Activated gamma-delta T cell (primary cell): ENCODE measurements around the gene CPEB3.
"Not testable (repeated sequence)": the region's sequence is repeated elsewhere in the genome, so short reads cannot be mapped to it uniquely, and the experiment has no call there.

Source experiments
- DNase-seq: peaks from one replicate; lab custom pipeline; 2025; lab: John Stamatoyannopoulos, UW

Gene CPEB3

DNA sequence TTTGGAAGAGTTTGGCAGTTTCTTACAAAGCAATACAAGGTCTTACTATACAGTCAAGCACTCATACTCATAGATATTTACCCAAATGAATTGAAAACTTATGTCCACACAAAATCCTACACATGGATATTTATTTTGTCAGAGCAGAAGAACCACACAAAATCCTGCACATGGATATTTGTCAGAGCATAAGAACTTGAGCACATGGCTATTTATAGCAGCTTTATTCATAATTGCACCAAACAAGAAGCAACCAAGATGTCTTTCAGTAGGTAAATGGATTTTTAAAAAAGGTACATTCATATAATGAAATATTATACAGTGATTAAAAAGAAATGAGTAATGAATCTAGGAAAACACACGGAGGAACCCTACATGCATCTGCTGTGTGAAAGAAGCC, 251.9 kb downstream of the CPEB3 start:
- DNase-seq = no peak

GRCh38 chr10:92033070-92033469, 257.8 kb downstream of the CPEB3 start:
- DNase-seq = not testable (repeated sequence)

DNA sequence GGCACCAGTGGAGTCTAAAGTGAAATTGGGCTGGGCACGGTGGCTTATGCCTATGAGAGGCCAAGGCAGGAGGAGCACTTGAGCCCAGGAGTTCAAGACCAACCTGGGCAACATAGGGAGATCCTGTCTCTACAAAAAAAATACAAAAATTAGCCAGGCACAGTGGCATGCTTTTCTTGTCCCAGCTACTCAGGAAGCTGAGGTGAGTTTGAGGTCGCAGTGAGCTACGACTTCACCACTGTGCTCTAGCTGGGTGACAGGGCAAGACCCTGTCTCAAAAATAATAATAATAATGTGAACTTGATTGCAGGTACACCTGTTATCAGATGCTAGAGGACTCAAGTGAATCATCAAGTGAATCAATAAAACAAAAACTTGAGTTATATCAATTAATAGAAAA, 259.3 kb downstream of the CPEB3 start:
- DNase-seq = no peak

GRCh38 chr10:92027141-92027540, 263.7 kb downstream of the CPEB3 start:
- no peak for DNase-seq

GRCh38 chr10:92025340-92025739, 265.5 kb downstream of the CPEB3 start:
- DNase-seq = not testable (repeated sequence)

- DNase-seq = no peak
These were observed 266.2 kb downstream of the CPEB3 start for GRCh38 chr10:92024700-92025099.

GRCh38 chr10:92014620-92015019, 276.3 kb downstream of the CPEB3 start:
- no peak for DNase-seq

DNA sequence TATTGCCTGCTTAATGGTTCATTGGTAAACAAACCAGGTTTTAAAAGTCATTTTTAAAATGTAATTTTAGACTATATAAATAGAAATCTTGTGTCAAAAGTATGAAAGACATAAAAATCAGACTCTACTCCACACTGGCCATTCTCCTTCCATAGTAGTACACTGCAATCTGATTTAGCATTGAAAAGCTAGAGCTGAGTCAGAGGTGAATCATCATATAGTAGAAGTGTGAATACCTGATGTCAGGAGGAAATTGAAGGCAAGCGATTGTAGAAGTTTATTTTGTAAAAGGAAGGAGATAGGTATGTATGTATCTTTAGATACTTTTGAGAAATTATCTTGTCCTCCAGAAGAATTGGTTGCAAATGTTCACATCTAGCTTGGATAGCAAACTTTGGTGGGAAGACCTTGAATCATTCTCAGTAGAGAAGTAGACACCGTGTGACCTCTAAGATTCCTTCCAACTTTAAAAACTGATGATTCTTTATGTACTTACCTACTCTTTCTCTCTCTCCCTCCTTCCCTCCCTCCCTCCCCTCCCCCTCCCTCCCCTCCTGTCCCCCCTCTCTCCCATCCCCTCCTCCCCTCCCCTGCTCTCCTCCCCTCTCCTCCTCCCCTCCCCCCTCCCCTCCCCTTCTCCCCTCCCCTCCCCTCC, 279.2 kb downstream of the CPEB3 start:
- no peak for DNase-seq

DNA sequence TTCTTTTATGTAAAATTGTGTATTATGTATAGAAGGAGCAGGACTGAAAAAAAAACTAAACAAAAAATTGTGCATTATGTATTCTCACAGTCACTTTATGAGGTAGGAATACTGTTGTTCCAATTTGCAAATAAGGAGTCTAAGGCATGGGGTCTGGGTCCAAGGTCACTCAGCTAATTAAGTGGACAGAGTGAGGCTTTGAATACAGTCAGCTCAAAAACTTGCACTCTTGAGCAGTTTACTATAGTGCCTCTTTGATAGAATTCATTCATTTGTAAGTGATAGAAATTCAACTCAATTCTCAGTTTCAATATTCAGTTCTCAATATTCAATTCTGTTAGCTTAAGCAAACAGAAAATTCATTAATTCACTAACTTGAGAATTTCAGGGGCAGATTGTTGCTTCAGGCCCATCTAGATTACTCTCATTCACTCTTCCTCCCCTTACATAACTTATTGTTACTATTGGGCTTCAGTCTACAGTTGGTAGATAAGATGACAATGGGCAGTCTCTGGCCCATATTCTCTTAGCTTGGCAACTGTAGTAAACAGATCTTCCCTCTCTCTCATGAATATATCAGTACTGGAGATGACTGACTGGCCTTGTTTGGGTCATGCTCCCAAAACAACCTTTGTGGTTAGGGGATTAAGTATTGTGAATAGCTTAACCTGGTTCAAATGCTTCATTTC, 280.7 kb downstream of the CPEB3 start:
- DNase-seq = no peak

GRCh38 chr10:92009445-92009844, 281.4 kb downstream of the CPEB3 start:
- DNase-seq = no peak

DNA sequence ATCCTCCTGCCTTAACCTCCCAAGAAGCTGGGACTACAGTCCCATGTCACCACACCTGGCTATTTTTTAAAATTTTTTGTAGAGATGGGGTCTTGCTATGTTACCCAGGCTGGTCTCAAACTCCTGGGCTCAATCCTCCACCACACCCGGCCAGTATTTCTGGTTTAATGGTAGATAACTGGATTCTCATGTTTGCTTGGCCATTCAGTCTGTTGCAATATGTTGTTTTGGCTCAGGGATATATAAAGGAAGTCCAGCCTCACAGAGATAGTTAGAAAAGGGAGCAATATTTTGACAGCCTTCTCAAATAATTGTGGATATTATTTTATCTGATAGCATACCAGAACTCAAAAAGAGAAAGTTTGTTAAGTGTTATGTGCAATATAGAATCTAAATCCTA, 284.9 kb downstream of the CPEB3 start:
- DNase-seq = no peak

GRCh38 chr10:92003258-92003657, 287.6 kb downstream of the CPEB3 start:
- no peak for DNase-seq

DNA sequence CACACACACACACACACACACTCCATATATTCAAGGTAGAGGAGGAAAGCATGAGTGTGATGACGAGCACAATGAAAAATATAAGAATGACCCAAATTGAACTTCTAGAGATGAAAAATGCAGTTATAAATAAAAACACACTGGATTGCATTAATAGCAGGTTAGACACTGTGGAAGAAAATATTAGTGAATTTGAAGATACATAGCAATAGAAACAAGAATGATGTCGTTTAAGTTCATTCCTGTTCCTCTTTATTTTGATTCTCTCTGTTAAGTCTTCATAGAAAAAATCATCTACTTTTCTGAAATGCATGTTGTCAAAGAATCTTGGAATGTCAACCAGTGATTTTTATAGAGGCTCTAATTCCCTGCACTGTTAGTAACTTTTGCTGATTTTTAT, 288.9 kb downstream of the CPEB3 start:
- no peak for DNase-seq

DNA sequence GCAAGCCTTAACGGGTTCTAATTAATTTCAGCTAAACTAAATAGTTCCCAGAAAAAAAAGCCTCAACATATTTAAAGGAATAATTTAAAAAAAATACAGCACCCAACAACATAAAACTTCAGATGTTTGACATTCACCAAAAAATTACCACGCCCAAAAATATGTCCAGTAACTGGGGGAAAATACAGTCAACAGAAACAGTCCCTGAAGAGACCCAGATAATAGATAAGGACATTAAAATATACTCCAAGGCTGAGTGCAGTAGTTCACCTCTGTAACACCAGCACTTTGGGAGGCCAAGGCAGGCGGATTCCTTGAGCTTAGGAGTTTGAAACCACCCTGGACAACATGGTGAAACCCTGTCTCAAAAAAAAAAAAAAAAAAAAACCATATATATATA, 289.3 kb downstream of the CPEB3 start:
- no peak for DNase-seq
